22Rv1 (cell line): Measurements from ENCODE around the gene TEX55.

ENCODE experiments used
- ZFX ChIP-seq: fragments of 450-650 bp; IDR thresholded peaks from 2 replicates; pipeline ENCODE4 v1.6.1; 2017; ENCODE audit warnings: antibody characterized with exemption, borderline replicate concordance
- TF ChIP-seq, protein P1 (sequence below): fragments of 450-650 bp; IDR thresholded peaks from 2 replicates; pipeline ENCODE4 v1.5.1; 2017; ENCODE audit warnings: mild to moderate bottlenecking

DNA sequence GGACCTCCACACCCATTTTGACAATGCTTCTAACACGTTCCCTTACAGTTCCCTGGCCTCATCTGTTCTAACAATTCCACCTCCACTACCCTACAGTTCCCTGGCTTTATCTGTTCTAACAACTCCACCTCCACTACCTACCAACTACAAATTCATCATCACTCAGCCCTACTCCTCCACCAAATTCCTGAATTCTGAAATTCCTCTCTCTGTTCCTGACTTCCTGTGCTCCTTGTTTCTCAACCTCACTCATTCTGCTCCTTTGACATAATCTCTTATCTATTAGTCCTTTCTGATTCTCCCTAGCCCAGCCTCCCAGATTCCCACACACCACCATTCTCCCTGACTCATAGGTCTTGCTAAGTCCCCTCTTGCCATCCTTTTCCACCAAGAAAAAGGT is 49.9 kb downstream of the TEX55 start:
- TF ChIP-seq, protein P1, sequence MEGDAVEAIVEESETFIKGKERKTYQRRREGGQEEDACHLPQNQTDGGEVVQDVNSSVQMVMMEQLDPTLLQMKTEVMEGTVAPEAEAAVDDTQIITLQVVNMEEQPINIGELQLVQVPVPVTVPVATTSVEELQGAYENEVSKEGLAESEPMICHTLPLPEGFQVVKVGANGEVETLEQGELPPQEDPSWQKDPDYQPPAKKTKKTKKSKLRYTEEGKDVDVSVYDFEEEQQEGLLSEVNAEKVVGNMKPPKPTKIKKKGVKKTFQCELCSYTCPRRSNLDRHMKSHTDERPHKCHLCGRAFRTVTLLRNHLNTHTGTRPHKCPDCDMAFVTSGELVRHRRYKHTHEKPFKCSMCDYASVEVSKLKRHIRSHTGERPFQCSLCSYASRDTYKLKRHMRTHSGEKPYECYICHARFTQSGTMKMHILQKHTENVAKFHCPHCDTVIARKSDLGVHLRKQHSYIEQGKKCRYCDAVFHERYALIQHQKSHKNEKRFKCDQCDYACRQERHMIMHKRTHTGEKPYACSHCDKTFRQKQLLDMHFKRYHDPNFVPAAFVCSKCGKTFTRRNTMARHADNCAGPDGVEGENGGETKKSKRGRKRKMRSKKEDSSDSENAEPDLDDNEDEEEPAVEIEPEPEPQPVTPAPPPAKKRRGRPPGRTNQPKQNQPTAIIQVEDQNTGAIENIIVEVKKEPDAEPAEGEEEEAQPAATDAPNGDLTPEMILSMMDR = no peak
- no peak for TF ChIP-seq ZFX
